GM13976 (cell line): ENCODE data around the gene NOTCH3.

Experiments used
- DNase-seq: peaks from one replicate; pipeline ENCODE4 v3.0.0; 2012; ENCODE audit warnings: low spot score
- CTCF ChIP-seq: IDR thresholded peaks from 2 replicates; pipeline ENCODE4 v1.5.1; 2012; ENCODE audit warnings: borderline replicate concordance, mild to moderate bottlenecking; ENCODE audit not compliant: insufficient read depth; ENCODE audit errors: extremely low read depth, missing control alignments, control extremely low read depth
- in situ Hi-C: fragments of 300-500 bp; cut with MboI; formaldehyde crosslinking; loops from one replicate; pipeline ENCODE4 v1.12.0; 2022; ENCODE audit warnings: low sequenced_read_pairs, mixed read lengths, inconsistent platforms; ENCODE audit not compliant: unreplicated experiment

Gene NOTCH3

GRCh38 chr19:15124572-15125231, 76.1 kb downstream of the NOTCH3 start:
- DNase-seq, result peak; percentile 45
- no peak for TF ChIP-seq CTCF
- in situ Hi-C loops, result loop anchor here (25.0 kb wide), 1 partner anchor 562 kb away; the partner anchor contains the start of gene NDUFB7

GRCh38 chr19:15123900-15124299, 76.9 kb downstream of the NOTCH3 start:
- no peak for DNase-seq
- TF ChIP-seq CTCF, result no peak
- in situ Hi-C loops, result loop anchor here (25.0 kb wide), 1 partner anchor 562 kb away; the partner anchor contains the start of gene NDUFB7

GRCh38 chr19:15123031-15123890, 77.5 kb downstream of the NOTCH3 start:
- DNase-seq, result no peak
- in situ Hi-C loops, result loop anchor here (25.0 kb wide), 1 partner anchor 561 kb away; the partner anchor contains the start of gene NDUFB7
- TF ChIP-seq CTCF, result no peak

GRCh38 chr19:15122331-15123030, 78.3 kb downstream of the NOTCH3 start:
- in situ Hi-C loops, result loop anchor here (25.0 kb wide), 1 partner anchor 560 kb away; the partner anchor contains the start of gene NDUFB7
- TF ChIP-seq CTCF, result no peak
- DNase-seq, result no peak

- DNase-seq, result no peak
- TF ChIP-seq CTCF, result no peak
- in situ Hi-C loops, result loop anchor here (25.0 kb wide), 1 partner anchor 558 kb away; the partner anchor contains the start of gene NDUFB7
These were observed 80.4 kb downstream of the NOTCH3 start for GRCh38 chr19:15120135-15121026.
